Effector memory CD4-positive, alpha-beta T cell (primary cell): ENCODE measurements around the gene SBNO2.

Experiments
- DNase-seq, 3 donors: peaks; one replicate each; pipeline ENCODE4 v3.0.0-alpha.2; 2020
- H3K27ac ChIP-seq: 2 replicates; pipeline ENCODE4 v1.7.0; 2013; ENCODE audit warnings: mild to moderate bottlenecking, low read length, moderate library complexity; ENCODE audit not compliant: insufficient read depth, poor library complexity, severe bottlenecking
- H3K27me3 ChIP-seq: replicated peaks from 2 replicates; pipeline ENCODE4 v1.7.0; 2013; ENCODE audit warnings: mild to moderate bottlenecking, low read length; ENCODE audit not compliant: insufficient read depth, control insufficient read depth, poor library complexity, severe bottlenecking
- H3K36me3 ChIP-seq: 2 replicates; pipeline ENCODE4 v1.7.0; 2013; ENCODE audit warnings: mild to moderate bottlenecking, low read length, moderate library complexity; ENCODE audit not compliant: control insufficient read depth, insufficient read depth
- H3K4me1 ChIP-seq: 2 replicates; pipeline ENCODE4 v1.7.0; 2013; ENCODE audit warnings: low read length, mild to moderate bottlenecking; ENCODE audit not compliant: control insufficient read depth, insufficient read depth, poor library complexity, severe bottlenecking
- H3K4me3 ChIP-seq: 2 replicates; pipeline ENCODE4 v1.7.0; 2013; ENCODE audit warnings: low read length, low read depth, mild to moderate bottlenecking; ENCODE audit not compliant: insufficient read depth, poor library complexity, severe bottlenecking
- H3K9me3 ChIP-seq: 2 replicates; pipeline ENCODE4 v1.7.0; 2013; ENCODE audit warnings: mild to moderate bottlenecking, low read length, moderate library complexity; ENCODE audit not compliant: control insufficient read depth

Gene SBNO2

GRCh38 chr19:1084024-1084868, 89.8 kb downstream of the SBNO2 start:
- peaks cover 71% of the 10 kb centered on the region for H3K4me1 ChIP-seq
- H3K27ac ChIP-seq = no peak overlapping the region
- no peak for DNase-seq
- no peaks in the 10 kb centered on the region for H3K9me3 ChIP-seq
- H3K27me3 ChIP-seq = no peaks in the 10 kb centered on the region
- no peak overlapping the region for H3K4me3 ChIP-seq
- H3K36me3 ChIP-seq = peaks cover 73% of the 10 kb centered on the region

GRCh38 chr19:1082928-1083816, 90.9 kb downstream of the SBNO2 start:
- no peak overlapping the region for H3K4me3 ChIP-seq
- H3K27me3 ChIP-seq = no peaks in the 10 kb centered on the region
- no peak for DNase-seq
- no peaks in the 10 kb centered on the region for H3K9me3 ChIP-seq
- H3K36me3 ChIP-seq = peaks cover 75% of the 10 kb centered on the region
- peak overlapping the region; percentile 62 for H3K27ac ChIP-seq
- H3K4me1 ChIP-seq = peaks cover 61% of the 10 kb centered on the region

- Histone ChIP-seq H3K27ac (peak overlapping the region; percentile 62), H3K4me3 (no peak overlapping the region), H3K36me3 (peaks cover 78% of the 10 kb centered on the region), H3K4me1 (peaks cover 55% of the 10 kb centered on the region), H3K27me3 (no peaks in the 10 kb centered on the region), H3K9me3 (no peaks in the 10 kb centered on the region)
- peak; percentile 76 to 84 (median 78) for DNase-seq
Measured at GRCh38 chr19:1082165-1082927, 91.7 kb downstream of the SBNO2 start.

GRCh38 chr19:1081301-1082164, 92.5 kb downstream of the SBNO2 start:
- Histone ChIP-seq H3K4me3 (no peak overlapping the region), H3K4me1 (peaks cover 54% of the 10 kb centered on the region), H3K27ac (peak overlapping the region; percentile 25), H3K27me3 (no peaks in the 10 kb centered on the region), H3K36me3 (peaks cover 75% of the 10 kb centered on the region), H3K9me3 (no peaks in the 10 kb centered on the region)
- DNase-seq = no peak

- peak overlapping the region; percentile 32 for H3K27ac ChIP-seq
- peaks cover 63% of the 10 kb centered on the region for H3K4me1 ChIP-seq
- H3K27me3 ChIP-seq = no peaks in the 10 kb centered on the region
- H3K4me3 ChIP-seq = no peak overlapping the region
- H3K9me3 ChIP-seq = no peaks in the 10 kb centered on the region
- peaks cover 72% of the 10 kb centered on the region for H3K36me3 ChIP-seq
- DNase-seq = no peak
Measured at GRCh38 chr19:1080360-1081161, 93.5 kb downstream of the SBNO2 start.

- peak in 1 of 3 donors; percentile 44 for DNase-seq
- Histone ChIP-seq H3K27me3 (no peaks in the 10 kb centered on the region), H3K9me3 (no peaks in the 10 kb centered on the region), H3K4me3 (no peak overlapping the region), H3K36me3 (peaks cover 70% of the 10 kb centered on the region), H3K4me1 (peaks cover 71% of the 10 kb centered on the region), H3K27ac (peak overlapping the region; percentile 57)
Measured at GRCh38 chr19:1079566-1080111, 94.4 kb downstream of the SBNO2 start.

- DNase-seq = peak; percentile 89 to 92 (median 90)
- H3K4me3 ChIP-seq = peak overlapping the region; percentile 68
- peaks cover 81% of the 10 kb centered on the region for H3K4me1 ChIP-seq
- peaks cover 71% of the 10 kb centered on the region for H3K36me3 ChIP-seq
- H3K27ac ChIP-seq = peak overlapping the region; percentile 92
- H3K9me3 ChIP-seq = no peaks in the 10 kb centered on the region
- H3K27me3 ChIP-seq = no peaks in the 10 kb centered on the region
Measured at GRCh38 chr19:1076951-1077350, 97.1 kb downstream of the SBNO2 start.

- no peaks in the 10 kb centered on the region for H3K27me3 ChIP-seq
- peak overlapping the region; percentile 92 for H3K27ac ChIP-seq
- DNase-seq = no peak
- H3K4me3 ChIP-seq = no peak overlapping the region
- H3K9me3 ChIP-seq = no peaks in the 10 kb centered on the region
- H3K36me3 ChIP-seq = peaks cover 67% of the 10 kb centered on the region
- peaks cover 78% of the 10 kb centered on the region for H3K4me1 ChIP-seq
Measured at GRCh38 chr19:1076046-1076386, 98.1 kb downstream of the SBNO2 start.
